Osteocyte (in vitro differentiated cells): ENCODE data around the gene NDP. TPM values are rescaled to one million over a fixed set of nuclear protein-coding genes. Genes with fewer than 3 reads are reported as not detected.

Source experiments
- DNase-seq: peaks from one replicate; pipeline ENCODE4 v3.0.0; 2021; ENCODE audit warnings: mixed read lengths; ENCODE audit not compliant: unreplicated experiment; ENCODE audit errors: extremely low spot score
- H3K27ac Mint-ChIP-seq: one replicate; pipeline ENCODE4 v1.8.0; 2021; ENCODE audit warnings: mild to moderate bottlenecking, mixed read lengths; ENCODE audit not compliant: unreplicated experiment
- H3K27me3 Mint-ChIP-seq: one replicate; pipeline ENCODE4 v1.8.0; 2021; ENCODE audit warnings: mixed read lengths; ENCODE audit not compliant: unreplicated experiment
- H3K36me3 Mint-ChIP-seq: one replicate; pipeline ENCODE4 v1.8.0; 2021; ENCODE audit warnings: mixed read lengths; ENCODE audit not compliant: unreplicated experiment
- H3K4me1 Mint-ChIP-seq: one replicate; pipeline ENCODE4 v1.8.0; 2021; ENCODE audit warnings: mixed read lengths; ENCODE audit not compliant: unreplicated experiment
- H3K4me3 Mint-ChIP-seq: one replicate; pipeline ENCODE4 v1.8.0; 2021; ENCODE audit warnings: mild to moderate bottlenecking, moderate library complexity, mixed read lengths; ENCODE audit not compliant: unreplicated experiment
- H3K9me3 Mint-ChIP-seq: one replicate; pipeline ENCODE4 v1.8.0; 2021; ENCODE audit warnings: mixed read lengths; ENCODE audit not compliant: unreplicated experiment
- total RNA-seq: library from RNA; stranded (reverse); gene quantifications from 2 replicates; pipeline ENCODE4 v1.2.1, GENCODE V29; 2021
- TF ChIP-seq, protein P1 (sequence below): fragments of 200-600 bp; sonication (generic); IDR thresholded peaks from 2 replicates; pipeline ENCODE4 v1.5.0; 2021; ENCODE audit warnings: antibody characterized with exemption, mild to moderate bottlenecking, moderate library complexity

Gene NDP
- total RNA-seq, 1 donor from 2014 or later = not detected

DNA sequence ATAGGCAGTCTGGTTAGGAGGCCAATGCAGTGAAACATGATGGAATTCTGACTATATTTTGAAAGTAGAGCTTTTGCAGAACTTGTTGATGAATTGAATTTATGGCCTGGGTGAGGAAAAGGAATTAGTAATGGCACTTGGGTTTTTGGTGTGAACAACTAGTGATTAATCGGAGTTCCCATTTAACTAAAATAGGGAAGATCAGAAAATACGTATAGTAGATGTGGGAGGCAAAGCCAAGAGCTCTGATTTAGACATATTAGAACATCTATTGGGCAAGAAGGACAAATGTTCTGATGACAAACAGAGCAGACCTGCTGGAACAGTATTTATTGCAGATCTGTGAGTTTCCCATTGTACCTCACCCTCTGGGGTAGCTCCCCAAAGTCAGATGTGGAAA, 12.3 kb upstream of the NDP start:
- no peaks in the 10 kb centered on the region for H3K27me3 Mint-ChIP-seq
- H3K4me3 Mint-ChIP-seq = no peak overlapping the region
- no peak overlapping the region for H3K27ac Mint-ChIP-seq
- no peaks in the 10 kb centered on the region for H3K4me1 Mint-ChIP-seq
- no peaks in the 10 kb centered on the region for H3K36me3 Mint-ChIP-seq
- TF ChIP-seq, protein P1, sequence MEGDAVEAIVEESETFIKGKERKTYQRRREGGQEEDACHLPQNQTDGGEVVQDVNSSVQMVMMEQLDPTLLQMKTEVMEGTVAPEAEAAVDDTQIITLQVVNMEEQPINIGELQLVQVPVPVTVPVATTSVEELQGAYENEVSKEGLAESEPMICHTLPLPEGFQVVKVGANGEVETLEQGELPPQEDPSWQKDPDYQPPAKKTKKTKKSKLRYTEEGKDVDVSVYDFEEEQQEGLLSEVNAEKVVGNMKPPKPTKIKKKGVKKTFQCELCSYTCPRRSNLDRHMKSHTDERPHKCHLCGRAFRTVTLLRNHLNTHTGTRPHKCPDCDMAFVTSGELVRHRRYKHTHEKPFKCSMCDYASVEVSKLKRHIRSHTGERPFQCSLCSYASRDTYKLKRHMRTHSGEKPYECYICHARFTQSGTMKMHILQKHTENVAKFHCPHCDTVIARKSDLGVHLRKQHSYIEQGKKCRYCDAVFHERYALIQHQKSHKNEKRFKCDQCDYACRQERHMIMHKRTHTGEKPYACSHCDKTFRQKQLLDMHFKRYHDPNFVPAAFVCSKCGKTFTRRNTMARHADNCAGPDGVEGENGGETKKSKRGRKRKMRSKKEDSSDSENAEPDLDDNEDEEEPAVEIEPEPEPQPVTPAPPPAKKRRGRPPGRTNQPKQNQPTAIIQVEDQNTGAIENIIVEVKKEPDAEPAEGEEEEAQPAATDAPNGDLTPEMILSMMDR = no peak
- DNase-seq = no peak
- H3K9me3 Mint-ChIP-seq = peaks cover 26% of the 10 kb centered on the region

DNA sequence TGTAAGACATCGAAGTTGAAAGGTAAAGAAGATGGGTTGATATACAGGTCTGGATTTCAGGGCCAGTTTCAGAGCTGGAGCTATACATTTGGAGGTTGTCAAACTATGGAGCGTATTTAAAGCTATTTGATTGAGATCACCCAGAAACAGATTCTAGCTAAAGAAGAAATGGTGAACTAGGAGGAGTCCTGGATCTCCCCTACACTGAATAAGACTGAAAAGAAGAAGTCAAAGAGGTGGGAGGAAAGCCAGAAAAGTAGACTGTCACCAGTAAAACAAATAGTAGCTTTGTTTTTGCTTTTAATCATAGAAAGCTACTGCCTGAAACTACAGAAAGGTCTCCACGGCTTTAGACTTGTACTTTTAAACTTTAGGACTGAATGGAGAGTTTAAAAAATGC, 5.0 kb upstream of the NDP start:
- no peak for DNase-seq
- peaks cover 3% of the 10 kb centered on the region for H3K27me3 Mint-ChIP-seq
- H3K36me3 Mint-ChIP-seq = no peaks in the 10 kb centered on the region
- no peak overlapping the region for H3K4me3 Mint-ChIP-seq
- TF ChIP-seq, protein P1 = no peak
- H3K9me3 Mint-ChIP-seq = peaks cover 17% of the 10 kb centered on the region
- H3K4me1 Mint-ChIP-seq = peaks cover 2% of the 10 kb centered on the region
- no peak overlapping the region for H3K27ac Mint-ChIP-seq

DNA sequence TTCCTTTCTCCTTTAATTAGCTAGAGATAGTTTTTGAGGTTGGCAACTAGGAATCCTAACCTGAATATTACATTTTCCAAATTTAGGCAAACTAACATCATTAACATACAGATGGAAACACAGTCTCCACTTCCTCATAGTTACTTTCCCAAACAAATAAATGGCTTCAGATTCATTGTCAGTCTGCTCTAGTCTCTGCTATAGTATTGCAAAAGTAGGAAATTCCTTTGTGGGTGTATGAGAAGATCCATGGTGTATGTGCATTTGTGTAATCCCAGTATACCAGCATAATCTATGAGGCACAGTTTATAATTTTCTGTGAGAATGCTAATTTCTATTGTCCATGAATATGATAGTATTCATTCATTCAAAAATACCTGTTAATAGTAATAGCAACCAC, 3.0 kb upstream of the NDP start:
- H3K27ac Mint-ChIP-seq = no peak overlapping the region
- TF ChIP-seq, protein P1 = no peak
- no peaks in the 10 kb centered on the region for H3K36me3 Mint-ChIP-seq
- H3K4me3 Mint-ChIP-seq = no peak overlapping the region
- H3K9me3 Mint-ChIP-seq = peaks cover 11% of the 10 kb centered on the region
- no peak for DNase-seq
- peaks cover 2% of the 10 kb centered on the region for H3K4me1 Mint-ChIP-seq
- H3K27me3 Mint-ChIP-seq = peaks cover 11% of the 10 kb centered on the region

DNA sequence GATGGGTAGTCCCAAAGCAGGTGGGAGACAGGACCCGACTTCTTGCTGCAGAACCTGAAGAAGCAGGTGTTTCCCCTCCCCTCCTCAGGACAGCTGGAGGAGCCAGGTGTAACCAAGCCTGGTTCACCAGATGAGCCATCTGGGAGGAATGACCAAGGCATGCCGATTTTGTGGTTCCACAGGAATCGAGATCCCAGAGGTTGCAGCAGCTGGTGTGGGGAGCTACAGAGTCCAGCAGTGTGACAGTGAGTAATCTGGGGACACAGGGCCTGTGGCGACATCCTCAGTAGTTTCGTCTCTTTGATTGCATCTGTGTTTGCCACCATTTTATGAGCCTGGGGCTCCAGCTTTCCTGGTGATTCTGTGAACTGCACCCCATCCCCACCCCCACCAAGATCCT, 2.6 kb upstream of the NDP start:
- Mint-ChIP-seq H3K4me3 (no peak overlapping the region), H3K4me1 (peaks cover 2% of the 10 kb centered on the region), H3K9me3 (peaks cover 8% of the 10 kb centered on the region), H3K27ac (no peak overlapping the region), H3K36me3 (no peaks in the 10 kb centered on the region), H3K27me3 (peaks cover 11% of the 10 kb centered on the region)
- DNase-seq = no peak
- TF ChIP-seq, protein P1 = no peak

DNA sequence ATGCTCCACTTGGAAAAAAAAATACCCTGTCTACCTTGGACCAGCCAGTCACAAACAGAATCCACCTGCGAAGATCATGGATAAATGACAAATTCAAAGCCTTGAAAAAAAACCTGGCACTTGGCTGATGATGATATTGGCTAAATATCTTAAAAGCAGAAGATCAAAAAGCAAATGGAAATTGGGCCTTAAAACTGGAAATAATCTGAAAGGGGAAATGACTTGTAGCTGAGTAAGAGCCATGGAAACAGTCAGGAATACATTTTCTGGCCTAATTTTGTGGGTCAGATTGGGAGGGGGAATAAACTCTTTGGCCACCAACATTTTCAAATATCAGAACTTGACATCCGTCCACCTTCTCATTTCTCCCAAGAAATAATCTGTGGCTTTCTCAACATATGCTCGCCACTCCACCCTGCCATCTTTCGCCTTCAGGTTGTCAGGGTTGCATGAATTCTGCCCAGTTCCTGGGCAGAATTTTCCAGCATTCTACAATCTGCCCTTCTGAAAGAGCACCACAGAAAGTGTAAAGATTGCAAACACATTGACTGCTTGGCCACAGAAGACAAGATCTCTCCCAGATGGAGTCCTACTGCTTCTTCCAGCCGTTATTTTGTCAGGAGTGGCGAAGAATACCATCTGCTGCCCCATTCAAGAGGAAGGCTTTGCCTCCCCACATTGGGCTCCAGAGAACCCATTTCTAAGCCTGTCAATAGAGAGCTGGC, 1.7 kb upstream of the NDP start:
- Mint-ChIP-seq H3K36me3 (no peaks in the 10 kb centered on the region), H3K4me1 (peaks cover 2% of the 10 kb centered on the region)

More for the DNA sequence above, 1.7 kb upstream of the NDP start:
- Mint-ChIP-seq H3K4me3 (no peak overlapping the region), H3K9me3 (peaks cover 8% of the 10 kb centered on the region), H3K27me3 (peaks cover 11% of the 10 kb centered on the region), H3K27ac (no peak overlapping the region)
- DNase-seq = no peak
- TF ChIP-seq, protein P1 = no peak
